Medulla oblongata (tissue), 1 donor: ENCODE measurements around the gene FAM227B.
"Not testable (repeated sequence)": the region's sequence is repeated elsewhere in the genome, so short reads cannot be mapped to it uniquely, and the experiment has no call there.

Source experiments
- DNase-seq: peaks from one replicate; pipeline ENCODE4 v3.0.0-alpha.2; 2015; ENCODE audit errors: extremely low spot score

Gene FAM227B

GRCh38 chr15:49495993-49496753 lies 124.4 kb downstream of the FAM227B start:
- no peak for DNase-seq

GRCh38 chr15:49494842-49495241 lies 125.8 kb downstream of the FAM227B start:
- no peak for DNase-seq

GRCh38 chr15:49492830-49493229 lies 127.8 kb downstream of the FAM227B start:
- DNase-seq = no peak

GRCh38 chr15:49492151-49492550 lies 128.5 kb downstream of the FAM227B start:
- DNase-seq = no peak

GRCh38 chr15:49490966-49491365 lies 129.7 kb downstream of the FAM227B start:
- no peak for DNase-seq

- DNase-seq = not testable (repeated sequence)
Measured at GRCh38 chr15:49485401-49485800, 135.2 kb downstream of the FAM227B start.

- not testable (repeated sequence) for DNase-seq
Measured at GRCh38 chr15:49478982-49479381, 141.6 kb downstream of the FAM227B start.

GRCh38 chr15:49478021-49478420 lies 142.6 kb downstream of the FAM227B start:
- not testable (repeated sequence) for DNase-seq

- DNase-seq = no peak
Measured at GRCh38 chr15:49473031-49473430, 147.6 kb downstream of the FAM227B start.

GRCh38 chr15:49472338-49472737 lies 148.3 kb downstream of the FAM227B start:
- no peak for DNase-seq

- no peak for DNase-seq
Measured at GRCh38 chr15:49471733-49472132, 148.9 kb downstream of the FAM227B start.

GRCh38 chr15:49471248-49471647 lies 149.4 kb downstream of the FAM227B start:
- not testable (repeated sequence) for DNase-seq

GRCh38 chr15:49468481-49468839 lies 152.2 kb downstream of the FAM227B start:
- peak; percentile 11 for DNase-seq

GRCh38 chr15:49467746-49468480 lies 152.7 kb downstream of the FAM227B start:
- no peak for DNase-seq

- DNase-seq = no peak
Measured at GRCh38 chr15:49466119-49466518, 154.5 kb downstream of the FAM227B start.

GRCh38 chr15:49464522-49464921 lies 156.1 kb downstream of the FAM227B start:
- no peak for DNase-seq

GRCh38 chr15:49462232-49462844 lies 158.3 kb downstream of the FAM227B start:
- no peak for DNase-seq

GRCh38 chr15:49460411-49460941 lies 160.1 kb downstream of the FAM227B start:
- DNase-seq = no peak

GRCh38 chr15:49458145-49458544 lies 162.5 kb downstream of the FAM227B start:
- DNase-seq = no peak

- DNase-seq = no peak
Measured at GRCh38 chr15:49456166-49456565, 164.5 kb downstream of the FAM227B start.

- DNase-seq = no peak
Measured at GRCh38 chr15:49452595-49452994, 168.0 kb downstream of the FAM227B start.

GRCh38 chr15:49441816-49442215 lies 178.8 kb downstream of the FAM227B start:
- DNase-seq = no peak
